Measurements from ENCODE around the gene TCF3.

DNA sequence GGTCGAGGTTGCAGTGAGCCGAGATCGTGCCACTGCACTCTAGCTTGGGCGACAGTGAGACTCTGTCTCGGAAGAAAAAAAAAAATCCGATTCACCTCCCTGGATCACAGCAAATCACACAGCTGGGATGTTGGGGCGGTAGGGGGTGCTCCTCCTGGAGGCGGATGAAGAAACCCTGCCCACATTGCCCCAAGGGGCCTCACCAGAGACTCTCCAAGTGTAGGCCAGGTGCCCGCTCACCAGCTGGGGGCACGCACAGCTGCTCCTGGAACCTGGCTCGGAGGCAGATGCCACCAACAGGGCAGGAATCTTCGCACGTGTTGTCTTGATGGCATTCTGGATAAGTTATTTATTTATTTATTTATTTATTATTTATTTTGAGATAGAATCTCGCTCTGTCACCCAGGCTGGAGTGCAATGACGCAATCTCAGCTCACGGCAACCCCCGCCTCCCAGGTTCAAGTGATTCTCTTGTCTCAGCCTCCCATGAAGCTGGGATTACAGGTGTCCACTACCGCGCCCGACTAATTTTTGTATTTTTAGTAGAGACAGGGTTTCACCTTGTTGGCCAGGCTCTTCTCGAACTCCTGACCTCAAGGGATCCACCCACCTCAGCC is 50.2 kb downstream of the TCF3 start:
- TF ChIP-seq, protein P1, sequence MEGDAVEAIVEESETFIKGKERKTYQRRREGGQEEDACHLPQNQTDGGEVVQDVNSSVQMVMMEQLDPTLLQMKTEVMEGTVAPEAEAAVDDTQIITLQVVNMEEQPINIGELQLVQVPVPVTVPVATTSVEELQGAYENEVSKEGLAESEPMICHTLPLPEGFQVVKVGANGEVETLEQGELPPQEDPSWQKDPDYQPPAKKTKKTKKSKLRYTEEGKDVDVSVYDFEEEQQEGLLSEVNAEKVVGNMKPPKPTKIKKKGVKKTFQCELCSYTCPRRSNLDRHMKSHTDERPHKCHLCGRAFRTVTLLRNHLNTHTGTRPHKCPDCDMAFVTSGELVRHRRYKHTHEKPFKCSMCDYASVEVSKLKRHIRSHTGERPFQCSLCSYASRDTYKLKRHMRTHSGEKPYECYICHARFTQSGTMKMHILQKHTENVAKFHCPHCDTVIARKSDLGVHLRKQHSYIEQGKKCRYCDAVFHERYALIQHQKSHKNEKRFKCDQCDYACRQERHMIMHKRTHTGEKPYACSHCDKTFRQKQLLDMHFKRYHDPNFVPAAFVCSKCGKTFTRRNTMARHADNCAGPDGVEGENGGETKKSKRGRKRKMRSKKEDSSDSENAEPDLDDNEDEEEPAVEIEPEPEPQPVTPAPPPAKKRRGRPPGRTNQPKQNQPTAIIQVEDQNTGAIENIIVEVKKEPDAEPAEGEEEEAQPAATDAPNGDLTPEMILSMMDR (IDR thresholded peaks at IDR 0.05), result no peak
- no peak for TF ChIP-seq POLR2A (IDR thresholded peaks at IDR 0.05)
